K562 (cell line): ENCODE measurements around the gene ADORA2A. TPM values are rescaled to one million over a fixed set of nuclear protein-coding genes. Genes with fewer than 3 reads are reported as not detected.

Source experiments
- ATAC-seq: fragments of 200-7000 bp; cut with Tn5 transposase; 3 replicates; pipeline ENCODE4 v1.9.1; 2020; ENCODE audit warnings: moderate library complexity
- BruUV-seq: library from RNA; stranded (reverse); fragments of 400-500 nt; replicated peaks from 2 replicates; lab custom pipeline; 2021; lab: Mats Ljungman, UMichigan
- CTCF ChIA-PET: fragments of 300-600 bp; formaldehyde crosslinking; extraction: SDS; loops from one replicate; lab custom pipeline; 2021; ENCODE audit warnings: low intra/inter-chr PET ratio; lab: Yijun Ruan, JAX
- POLR2A ChIA-PET: fragments of 300-600, 350-650 bp; sonication (Branson Sonifier 250); formaldehyde crosslinking; extraction: SDS; loops from one replicate; lab custom pipeline; 2021; ENCODE audit warnings: antibody characterized with exemption, inconsistent platforms; lab: Yijun Ruan, JAX
- DNase-seq, 4 experiments: peaks; one replicate each; pipeline versions ENCODE4 v3.0.0 to v3.0.0-alpha.2; 2011 to 2018; ENCODE audit warnings: low spot score in 3 of 4, mixed read lengths in 3 of 4; ENCODE audit errors: extremely low read depth in 1 of 4
- FAIRE-seq: peaks from 2 replicates; lab custom pipeline; 2011; peaks lifted over from hg19 to GRCh38; lab: Jason Lieb, UNC
- H2AFZ ChIP-seq: 2 replicates; pipeline ENCODE4 v1.6.0; 2011; ENCODE audit warnings: low read depth, low read length, control low read depth, inconsistent platforms
- H3K27ac ChIP-seq: fragments of 200-600 bp; 3 replicates; pipeline ENCODE4 v1.8.0; 2011; ENCODE audit warnings: low read depth, mild to moderate bottlenecking, control low read depth, inconsistent platforms, low read length, moderate library complexity, mixed read lengths; ENCODE audit errors: extremely low read depth
- H3K27me3 ChIP-seq, 2 experiments: fragments of 300-600 bp in 1 of 2; 2 replicates in 1 of 2; 3 replicates in 1 of 2; pipeline versions ENCODE4 v1.6.0 to v1.8.0; 2011; ENCODE audit warnings: inconsistent platforms in 2 of 2, low read length in 2 of 2, mild to moderate bottlenecking in 1 of 2, mixed read lengths in 1 of 2, moderate library complexity in 1 of 2; ENCODE audit not compliant: control insufficient read depth in 2 of 2, insufficient read depth in 2 of 2
- H3K36me3 ChIP-seq: fragments of 300-600 bp; 3 replicates; pipeline ENCODE4 v1.8.0; 2011; ENCODE audit warnings: mild to moderate bottlenecking, low read length, inconsistent platforms; ENCODE audit not compliant: control insufficient read depth, insufficient read depth
- H3K4me1 ChIP-seq, 2 experiments: fragments of 200-600 bp in 1 of 2; replicated peaks in 1 of 2; 2 replicates in 1 of 2; 3 replicates in 1 of 2; pipeline versions ENCODE4 v1.5.1 to v1.8.0; 2011; ENCODE audit warnings: inconsistent platforms in 2 of 2, low read length in 2 of 2, mild to moderate bottlenecking in 1 of 2, mixed read lengths in 1 of 2, moderate library complexity in 1 of 2; ENCODE audit not compliant: control insufficient read depth in 2 of 2, insufficient read depth in 2 of 2
- H3K4me2 ChIP-seq: 2 replicates; pipeline ENCODE4 v1.6.1; 2011; ENCODE audit warnings: low read length, control low read depth, inconsistent platforms, mixed read lengths; ENCODE audit not compliant: insufficient read depth
- H3K4me3 ChIP-seq: fragments of 200-600 bp; sonication (generic), shearing (Covaris generic); 2 replicates; pipeline ENCODE4 v1.5.1; 2016; ENCODE audit warnings: control low read depth, inconsistent platforms
- H3K79me2 ChIP-seq: fragments of 200-600 bp; 3 replicates; pipeline ENCODE4 v1.8.0; 2011; ENCODE audit warnings: low read length, inconsistent platforms; ENCODE audit not compliant: control insufficient read depth, insufficient read depth
- H3K9ac ChIP-seq, 2 experiments: 2 replicates each; pipeline versions ENCODE4 v1.6.0 to v1.6.1; 2011; ENCODE audit warnings: low read depth in 2 of 2, low read length in 2 of 2, control low read depth in 1 of 2, inconsistent platforms in 1 of 2, mild to moderate bottlenecking in 1 of 2, mixed read lengths in 1 of 2; ENCODE audit not compliant: insufficient read depth in 1 of 2
- H3K9me1 ChIP-seq: one replicate; pipeline ENCODE4 v1.6.0; 2011; ENCODE audit warnings: inconsistent platforms, mild to moderate bottlenecking, low read length, moderate library complexity; ENCODE audit not compliant: control insufficient read depth, insufficient read depth
- H3K9me3 ChIP-seq: replicated peaks from 2 replicates; pipeline ENCODE4 v1.5.1; 2011; ENCODE audit warnings: low read depth, low read length, inconsistent platforms; ENCODE audit not compliant: control insufficient read depth, insufficient read depth
- H4K20me1 ChIP-seq: replicated peaks from 2 replicates; pipeline ENCODE4 v1.6.1; 2011; ENCODE audit warnings: low read length, inconsistent platforms, mixed read lengths; ENCODE audit not compliant: control insufficient read depth, insufficient read depth
- DMBX1 ChIP-seq: fragments of 250-450 bp; sonication (Bioruptor Pico); IDR thresholded peaks from 2 replicates; pipeline ENCODE4 v1.8.0; 2022; ENCODE audit warnings: inconsistent platforms, mild to moderate bottlenecking, moderate library complexity, borderline replicate concordance
- GATA2 ChIP-seq: sonication (generic); formaldehyde crosslinking; IDR thresholded peaks from 2 replicates; pipeline ENCODE4 v1.4.0; 2020; ENCODE audit warnings: mild to moderate bottlenecking, missing genetic modification reagents
- NUFIP1 ChIP-seq: fragments of 450-650 bp; IDR thresholded peaks from 2 replicates; pipeline ENCODE4 v1.6.1; 2018; ENCODE audit not compliant: partially characterized antibody
- PHF20 ChIP-seq: fragments of 450-650 bp; IDR thresholded peaks from 2 replicates; pipeline ENCODE4 v1.6.1; 2018; ENCODE audit not compliant: partially characterized antibody
- STAT5B ChIP-seq: fragments of 250-450 bp; sonication (Bioruptor Pico); IDR thresholded peaks from 2 replicates; pipeline ENCODE4 v1.8.0; 2021; ENCODE audit warnings: mild to moderate bottlenecking, inconsistent platforms
- ZNF717 ChIP-seq: fragments of 250-450 bp; sonication (Bioruptor Pico); IDR thresholded peaks from 2 replicates; pipeline ENCODE4 v1.5.0; 2021
- WGBS: fragments of 100-300 bp; shearing (Covaris generic); methylation state at CpG from one replicate; pipeline ENCODE4 v1.1.6; 2016; ENCODE audit warnings: low coverage, mixed read lengths; ENCODE audit not compliant: insufficient coverage; ENCODE audit errors: missing lambda C conversion rate; 5-methylcytosine and 5-hydroxymethylcytosine counted together
- in situ Hi-C: fragments of 300-500 bp; cut with MboI; formaldehyde crosslinking; loops from 4 replicates; pipeline ENCODE4 v1.15.0; 2018; ENCODE audit warnings: inconsistent platforms, mixed read lengths
- intact Hi-C: fragments of 100-400 bp; cut with micrococcal nuclease; formaldehyde crosslinking; loops from 2 replicates; pipeline ENCODE4 v1.14.2; 2022
- polyA plus RNA-seq, 8 experiments: library from polyadenylated mRNA; depleted of rRNA in 4 of 8; stranded (reverse) in 5 of 8; unstranded in 3 of 8; fragments of >200 nt; fragmentation: Nextera tagmentation in 2 of 8; fragmentation: Illumina TruSeq in 1 of 8; extraction: Ambion mirVana in 2 of 8; extraction: Trizol in 1 of 8; gene quantifications; 2 replicates each; pipeline versions ENCODE4 v1.2.1 to v1.2.3, GENCODE V29; 2011 to 2014; ENCODE audit warnings: inconsistent platforms in 1 of 8, missing spikeins in 1 of 8
- total RNA-seq, 7 experiments: library from RNA; depleted of rRNA in 6 of 7; stranded (reverse); fragments of >200 nt in 6 of 7; fragmentation: Illumina TruSeq in 2 of 7; extraction: Trizol in 2 of 7; gene quantifications; 2 replicates each; pipeline versions ENCODE4 v1.2.1 to v1.2.3, GENCODE V29; 2011 to 2021; ENCODE audit warnings: low replicate concordance in 1 of 7
- TF ChIP-seq, protein P1 (sequence below): fragments of 250-450 bp; sonication (Bioruptor Pico); IDR thresholded peaks from 2 replicates; pipeline ENCODE4 v1.8.0; 2022; ENCODE audit warnings: moderate library complexity, mild to moderate bottlenecking, inconsistent platforms

The ADORA2A gene
- total and polyA plus RNA-seq, 9 of the 15 experiments (the other 6 are each of a cell fraction or from before 2014, with no cell fraction given) = 0.15 to 2.1 (median 0.66) TPM; not detected in 2

DNA sequence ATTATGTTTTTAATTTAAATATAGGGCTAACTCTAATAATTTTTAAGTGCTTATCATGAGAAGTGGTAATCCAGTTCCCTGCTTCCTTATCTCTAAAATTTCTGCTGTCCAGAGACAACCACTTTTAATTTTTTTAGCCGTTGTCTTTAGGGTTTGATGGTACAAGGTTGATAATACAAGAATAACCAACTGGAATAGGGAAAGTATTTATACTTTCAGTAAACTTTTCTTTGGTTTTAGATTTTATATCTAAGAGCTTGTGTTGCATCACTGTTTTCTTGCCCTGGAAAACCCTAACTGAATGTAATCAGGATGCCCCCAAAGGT, 46.5 kb upstream of the ADORA2A start:
- in situ Hi-C loops (no loop called here), intact Hi-C loops (no loop called here)
- H3K27me3 ChIP-seq = no peaks in the 10 kb centered on the region
- H4K20me1 ChIP-seq = no peaks in the 10 kb centered on the region
- peaks cover 19% of the 10 kb centered on the region; the same call in 1 of the 3 replicates for H3K36me3 ChIP-seq
- no peak overlapping the region for H3K4me2 ChIP-seq
- no peaks in the 10 kb centered on the region for H3K9me3 ChIP-seq
- POLR2A ChIA-PET = interaction anchor here (1.5 to 2.1 kb wide), 2 partner anchors 12 to 17 kb away, joined by 3 to 4 read pairs; no protein-coding TSS in a partner anchor
- no peak overlapping the region for H2AFZ ChIP-seq
- BruUV-seq = no TSS peak
- H3K4me1 ChIP-seq = no peaks in the 10 kb centered on the region
- ATAC-seq (no peak), FAIRE-seq (no peak), DNase-seq (no peak)
- TF ChIP-seq STAT5B (no peak), DMBX1 (no peak), GATA2 (no peak), PHF20 (no peak), NUFIP1 (no peak), ZNF717 (CRISPR knock-in tag) (no peak)
- TF ChIP-seq, protein P1, sequence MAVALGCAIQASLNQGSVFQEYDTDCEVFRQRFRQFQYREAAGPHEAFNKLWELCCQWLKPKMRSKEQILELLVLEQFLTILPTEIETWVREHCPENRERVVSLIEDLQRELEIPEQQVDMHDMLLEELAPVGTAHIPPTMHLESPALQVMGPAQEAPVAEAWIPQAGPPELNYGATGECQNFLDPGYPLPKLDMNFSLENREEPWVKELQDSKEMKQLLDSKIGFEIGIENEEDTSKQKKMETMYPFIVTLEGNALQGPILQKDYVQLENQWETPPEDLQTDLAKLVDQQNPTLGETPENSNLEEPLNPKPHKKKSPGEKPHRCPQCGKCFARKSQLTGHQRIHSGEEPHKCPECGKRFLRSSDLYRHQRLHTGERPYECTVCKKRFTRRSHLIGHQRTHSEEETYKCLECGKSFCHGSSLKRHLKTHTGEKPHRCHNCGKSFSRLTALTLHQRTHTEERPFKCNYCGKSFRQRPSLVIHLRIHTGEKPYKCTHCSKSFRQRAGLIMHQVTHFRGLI (CRISPR knock-in tag) = no peak
- no peak overlapping the region for H3K4me3 ChIP-seq
- no peak overlapping the region for H3K9ac ChIP-seq
- no peaks in the 10 kb centered on the region for H3K79me2 ChIP-seq
- no peak overlapping the region for H3K27ac ChIP-seq
- 30% methylated on average over 1 of the region's 1 CpG for WGBS
- CTCF ChIA-PET = no interaction called here
- H3K9me1 ChIP-seq = no peaks in the 10 kb centered on the region
